H1 (cell line): Measurements from ENCODE around the gene A3GALT2.

Experiments
- CTCF ChIP-seq, 3 experiments: IDR thresholded peaks; 1 replicate in 2 of 3; 2 replicates in 1 of 3; pipeline versions ENCODE4 v1.5.1 to v1.6.1; 2011; ENCODE audit warnings: low read length in 3 of 3, mild to moderate bottlenecking in 3 of 3, inconsistent platforms in 2 of 3, low read depth in 1 of 3, moderate library complexity in 1 of 3; ENCODE audit not compliant: insufficient read depth in 1 of 3; ENCODE audit errors: control extremely low read depth in 1 of 3
- POLR2A ChIP-seq, 2 experiments: IDR thresholded peaks; 1 replicate in 1 of 2; 2 replicates in 1 of 2; pipeline ENCODE4 v1.6.1; 2011; ENCODE audit warnings: low read depth in 2 of 2, low read length in 2 of 2, mild to moderate bottlenecking in 2 of 2; ENCODE audit errors: control extremely low read depth in 1 of 2
- SP1 ChIP-seq: IDR thresholded peaks from 2 replicates; pipeline ENCODE4 v1.6.1; 2011; ENCODE audit warnings: low read depth, low read length

- no peak for TF ChIP-seq CTCF (IDR thresholded peaks at IDR 0.05; ENCODE audit: control extremely low read depth in 1 of 3, insufficient read depth in 1 of 3, low read depth in 1 of 3, low read length in 3 of 3)
- no peak for TF ChIP-seq SP1
- TF ChIP-seq POLR2A (IDR thresholded peaks at IDR 0.05; ENCODE audit: control extremely low read depth in 1 of 2, low read depth in 2 of 2, low read length in 2 of 2): no peak
These were observed 63.6 kb downstream of the A3GALT2 start for GRCh38 chr1:33257207-33257771.
